Mucosa of rectum (tissue), 2 donors: ENCODE results near the gene MEA1.
"Not testable (repeated sequence)": the region's sequence is repeated elsewhere in the genome, so short reads cannot be mapped to it uniquely, and the experiment has no call there.

ENCODE experiments used
- H3K27ac ChIP-seq, 2 donors: one replicate each; pipeline ENCODE4 v1.7.0; 2013; ENCODE audit warnings: inconsistent platforms in 2 of 2, low read depth in 2 of 2, low read length in 2 of 2
- H3K27me3 ChIP-seq, 2 donors: one replicate each; pipeline ENCODE4 v1.7.0; 2013; ENCODE audit warnings: low read length in 2 of 2; ENCODE audit not compliant: control insufficient read depth in 2 of 2, insufficient read depth in 2 of 2
- H3K36me3 ChIP-seq, 2 donors: one replicate each; pipeline ENCODE4 v1.7.0; 2013; ENCODE audit warnings: low read length in 2 of 2; ENCODE audit not compliant: control insufficient read depth in 2 of 2, insufficient read depth in 2 of 2
- H3K4me1 ChIP-seq, 2 donors: one replicate each; pipeline ENCODE4 v1.7.0; 2013; ENCODE audit warnings: low read length in 2 of 2, mild to moderate bottlenecking in 1 of 2; ENCODE audit not compliant: control insufficient read depth in 2 of 2, insufficient read depth in 2 of 2
- H3K4me3 ChIP-seq, 2 donors: one replicate each; pipeline ENCODE4 v1.7.0; 2013; ENCODE audit warnings: low read length in 2 of 2
- H3K9ac ChIP-seq, 2 donors: one replicate each; pipeline ENCODE4 v1.7.0; 2013; ENCODE audit warnings: low read length in 2 of 2, low read depth in 1 of 2, mild to moderate bottlenecking in 1 of 2
- H3K9me3 ChIP-seq, 2 donors: one replicate each; pipeline ENCODE4 v1.7.0; 2013; ENCODE audit warnings: low read length in 2 of 2; ENCODE audit not compliant: control insufficient read depth in 2 of 2
- donor health status: healthy.
- donor health status: Normal muscosa, but diverticular disease.

Gene MEA1

DNA sequence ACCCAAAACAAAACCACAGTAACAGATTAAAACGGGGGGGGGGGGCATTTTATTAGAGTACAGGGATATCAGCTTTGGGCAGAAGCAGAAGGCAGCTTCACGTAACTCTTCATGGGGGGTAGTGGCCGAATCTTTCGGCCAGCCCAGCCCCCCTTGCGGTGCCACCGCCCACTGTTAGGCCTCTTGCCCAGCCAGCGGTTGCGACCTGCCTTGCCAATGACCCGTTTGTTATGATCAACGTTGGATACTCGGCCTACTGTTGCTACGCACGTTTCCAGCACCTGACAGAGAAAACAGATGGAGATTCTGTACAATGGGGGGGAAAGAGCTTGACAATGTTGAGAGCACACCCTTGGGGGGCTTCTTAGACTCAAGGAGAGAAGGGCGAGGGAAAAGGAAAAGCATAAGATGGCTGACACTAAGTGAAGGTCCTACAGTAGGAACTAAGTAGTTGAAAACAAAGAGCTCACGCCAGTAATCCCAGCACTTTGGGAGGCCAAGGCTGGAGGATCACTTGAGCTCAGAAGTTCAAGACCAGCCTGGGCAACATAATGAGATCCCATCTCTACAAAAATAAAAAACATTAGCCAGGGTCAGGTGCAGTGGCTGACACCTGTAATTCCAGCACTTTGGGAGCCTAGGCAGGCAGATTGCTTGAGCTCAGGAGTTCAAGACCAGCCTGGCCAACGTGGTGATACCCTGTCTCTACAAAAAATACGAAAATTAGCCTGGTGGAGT lies 40.6 kb upstream of the MEA1 start:
- Histone ChIP-seq H3K9ac (peak overlapping the region; percentile 95 to 97), H3K4me1 (peaks cover 17 to 26% of the 10 kb centered on the region in 2 donors), H3K27me3 (no peaks in the 10 kb centered on the region), H3K4me3 (peak overlapping the region; percentile 78 to 83), H3K36me3 (peaks cover 18 to 29% of the 10 kb centered on the region in 2 donors), H3K27ac (peak overlapping the region; percentile 86 to 88), H3K9me3 (no peaks in the 10 kb centered on the region)

DNA sequence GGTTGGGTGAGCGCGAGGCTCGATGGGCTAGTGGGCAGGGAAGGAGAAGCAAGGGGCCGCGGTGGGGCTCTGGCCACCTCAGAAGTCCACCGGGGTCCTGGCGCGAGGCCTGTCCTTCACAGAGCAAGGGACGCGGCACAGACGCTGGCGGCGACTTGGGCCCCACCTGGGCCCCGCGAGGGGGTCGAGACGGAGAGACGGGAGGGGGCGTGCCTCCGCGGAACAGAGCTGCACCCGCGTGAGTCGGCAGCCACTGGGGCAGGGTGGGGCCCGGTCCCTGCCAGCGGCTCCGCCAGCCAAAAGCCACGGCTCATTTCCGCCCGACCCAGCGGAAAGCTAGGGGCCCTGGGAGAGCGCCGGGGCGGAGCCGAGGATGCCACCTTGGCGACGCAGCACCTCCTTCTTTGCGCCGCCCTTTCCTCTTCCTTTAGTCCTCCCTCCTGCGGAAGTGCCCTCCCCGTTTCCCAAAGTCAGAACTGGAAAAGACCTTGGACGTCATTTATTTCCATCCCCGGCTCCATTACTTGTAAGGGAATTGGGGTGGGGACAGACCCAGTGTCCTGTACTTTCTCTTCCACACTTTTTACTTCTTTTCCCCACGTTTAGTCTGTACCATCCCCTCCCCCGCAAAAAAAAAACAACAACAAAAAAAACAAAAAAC lies 39.9 kb upstream of the MEA1 start, which contains the start of gene CUL7:
TSS of gene CUL7 (minus strand) at position 307 of the 661 bp plus-strand sequence. CDS start 1,063 bp downstream, outside the sequence.
- peaks cover 14 to 25% of the 10 kb centered on the region in 2 donors for H3K4me1 ChIP-seq
- H3K4me3 ChIP-seq = peak within 1 kb of the TSS; percentile 78 to 83
- no peaks in the 10 kb centered on the region for H3K27me3 ChIP-seq
- peak within 1 kb of the TSS; percentile 86 to 88 for H3K27ac ChIP-seq
- peak within 1 kb of the TSS; percentile 95 to 97 for H3K9ac ChIP-seq
- H3K36me3 ChIP-seq = peaks cover 18 to 32% of the 10 kb centered on the region in 2 donors
- no peaks in the 10 kb centered on the region for H3K9me3 ChIP-seq

DNA sequence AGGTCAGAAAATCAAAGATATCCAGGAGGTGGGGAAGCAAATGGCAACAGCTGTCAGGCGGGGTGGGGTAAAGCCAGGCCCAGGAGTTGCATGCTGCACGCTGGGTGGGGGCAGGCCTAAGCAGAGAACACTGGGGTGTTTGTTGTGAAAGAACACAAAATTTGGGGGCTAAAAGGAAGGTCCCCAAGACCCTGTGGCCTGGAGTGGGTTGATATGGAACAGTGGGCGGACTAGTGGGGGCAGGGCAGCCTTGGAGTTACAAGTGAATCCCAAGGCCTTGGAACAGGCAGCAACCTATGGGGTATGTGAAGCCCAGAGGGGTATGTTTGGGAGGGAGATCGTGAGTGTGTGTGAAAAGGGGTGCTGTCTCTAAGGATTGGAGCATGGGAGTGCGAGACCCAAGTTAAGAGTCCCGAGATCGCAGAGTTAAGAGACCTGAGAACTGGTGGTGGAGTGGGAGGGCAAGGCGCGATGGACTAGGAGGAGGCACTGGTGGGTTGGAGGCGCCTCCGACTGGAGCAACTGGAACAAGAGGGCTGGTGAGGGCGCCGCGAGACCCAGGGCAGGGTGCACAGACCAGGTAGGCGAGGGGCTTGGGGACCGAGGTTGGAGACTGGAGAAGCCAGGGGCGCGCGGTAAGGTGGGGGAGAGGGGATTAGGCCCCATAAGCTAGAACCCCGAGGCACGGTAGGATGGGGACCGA lies 39.2 kb upstream of the MEA1 start:
- Histone ChIP-seq H3K27me3 (no peaks in the 10 kb centered on the region), H3K9ac (peak overlapping the region; percentile 95 to 97), H3K27ac (peak overlapping the region; percentile 86 to 88), H3K4me3 (peak overlapping the region; percentile 78 to 83), H3K4me1 (peaks cover 8 to 18% of the 10 kb centered on the region in 2 donors), H3K36me3 (peaks cover 18 to 34% of the 10 kb centered on the region in 2 donors), H3K9me3 (no peaks in the 10 kb centered on the region)

DNA sequence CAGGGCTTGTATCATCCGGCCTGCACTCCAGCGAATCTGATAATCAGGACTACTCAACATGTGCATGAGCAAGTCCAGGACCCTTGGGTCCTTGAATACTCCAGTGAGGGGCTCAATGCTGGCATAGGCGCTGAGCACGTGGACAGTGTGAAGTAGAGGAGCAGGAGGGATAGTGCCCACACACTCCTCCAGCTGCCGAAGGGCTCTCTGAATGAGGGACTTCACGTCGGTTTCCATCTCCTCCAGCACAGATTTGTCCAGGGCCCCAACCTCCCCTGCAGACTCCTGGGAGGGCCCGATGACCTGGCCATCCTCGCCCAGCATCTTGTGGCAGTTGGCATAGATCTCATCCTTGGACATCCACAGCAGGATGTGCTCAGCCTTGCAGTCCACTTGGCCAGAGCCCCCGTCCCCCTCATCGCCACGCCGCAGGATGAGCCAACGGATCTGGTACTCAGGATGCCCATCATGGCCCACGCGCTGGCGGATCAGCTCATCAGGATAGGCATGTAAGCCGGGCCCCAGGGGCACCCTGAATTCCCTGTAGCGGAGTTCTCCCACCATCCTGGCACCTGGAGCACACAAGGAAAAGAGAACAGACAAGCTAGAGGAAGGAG lies 38.6 kb upstream of the MEA1 start:
- H3K36me3 ChIP-seq = peaks cover 13 to 34% of the 10 kb centered on the region in 2 donors
- no peaks in the 10 kb centered on the region for H3K9me3 ChIP-seq
- H3K4me1 ChIP-seq = peaks cover 8 to 17% of the 10 kb centered on the region in 2 donors
- peak overlapping the region; percentile 86 to 88 for H3K27ac ChIP-seq
- H3K9ac ChIP-seq = no peak overlapping the region
- H3K27me3 ChIP-seq = no peaks in the 10 kb centered on the region
- peak overlapping the region; percentile 78 to 83 for H3K4me3 ChIP-seq

DNA sequence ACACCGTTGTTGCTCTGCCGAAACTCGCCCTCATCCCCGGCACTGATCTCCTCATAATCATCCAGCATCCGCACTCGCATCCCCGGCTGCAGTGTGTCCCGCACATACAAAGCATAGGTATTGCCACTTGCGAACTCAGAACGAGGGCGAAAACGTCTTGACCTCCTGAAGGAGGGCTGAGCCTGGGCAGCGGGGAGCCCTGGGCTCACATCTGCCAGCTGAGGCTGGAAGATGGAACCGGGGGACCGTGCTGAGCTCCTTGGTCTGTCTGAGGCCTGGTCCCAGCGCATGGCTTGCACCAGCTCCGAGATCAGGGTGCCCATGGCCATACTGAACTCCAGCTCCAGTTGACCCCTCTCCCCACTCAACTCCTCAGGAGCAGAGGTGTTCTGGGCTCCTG lies 37.2 kb upstream of the MEA1 start:
- no peak overlapping the region for H3K9ac ChIP-seq
- peaks cover 17 to 40% of the 10 kb centered on the region in 2 donors for H3K36me3 ChIP-seq
- H3K9me3 ChIP-seq = no peaks in the 10 kb centered on the region
- H3K27ac ChIP-seq = no peak overlapping the region
- no peak overlapping the region for H3K4me3 ChIP-seq
- peaks cover 8 to 17% of the 10 kb centered on the region in 2 donors for H3K4me1 ChIP-seq
- no peaks in the 10 kb centered on the region for H3K27me3 ChIP-seq

DNA sequence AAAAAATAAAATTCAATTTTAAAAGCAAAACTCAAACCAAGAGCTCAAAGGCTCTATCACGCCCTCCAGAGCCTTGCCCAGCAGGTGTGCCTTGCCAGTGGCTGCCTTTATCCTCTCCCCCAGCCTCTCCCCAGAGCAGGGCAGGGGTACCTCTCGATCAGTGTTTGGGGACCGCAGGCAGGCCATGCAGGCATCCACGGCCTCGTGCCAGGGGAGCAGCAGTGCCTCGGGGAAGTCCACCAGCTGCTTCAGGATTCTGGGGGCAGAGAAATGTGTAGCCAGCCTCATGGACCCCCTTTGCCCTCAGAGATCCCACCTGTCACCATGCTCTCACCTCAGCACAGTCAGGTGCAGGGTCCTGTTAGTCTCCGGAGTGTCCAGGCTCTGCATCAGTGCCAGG lies 34.3 kb upstream of the MEA1 start:
- Histone ChIP-seq H3K9me3 (no peaks in the 10 kb centered on the region), H3K27ac (no peak overlapping the region), H3K4me3 (no peak overlapping the region), H3K9ac (no peak overlapping the region), H3K27me3 (no peaks in the 10 kb centered on the region), H3K4me1 (peaks cover 4 to 9% of the 10 kb centered on the region in 2 donors), H3K36me3 (peaks cover 20 to 53% of the 10 kb centered on the region in 2 donors)

DNA sequence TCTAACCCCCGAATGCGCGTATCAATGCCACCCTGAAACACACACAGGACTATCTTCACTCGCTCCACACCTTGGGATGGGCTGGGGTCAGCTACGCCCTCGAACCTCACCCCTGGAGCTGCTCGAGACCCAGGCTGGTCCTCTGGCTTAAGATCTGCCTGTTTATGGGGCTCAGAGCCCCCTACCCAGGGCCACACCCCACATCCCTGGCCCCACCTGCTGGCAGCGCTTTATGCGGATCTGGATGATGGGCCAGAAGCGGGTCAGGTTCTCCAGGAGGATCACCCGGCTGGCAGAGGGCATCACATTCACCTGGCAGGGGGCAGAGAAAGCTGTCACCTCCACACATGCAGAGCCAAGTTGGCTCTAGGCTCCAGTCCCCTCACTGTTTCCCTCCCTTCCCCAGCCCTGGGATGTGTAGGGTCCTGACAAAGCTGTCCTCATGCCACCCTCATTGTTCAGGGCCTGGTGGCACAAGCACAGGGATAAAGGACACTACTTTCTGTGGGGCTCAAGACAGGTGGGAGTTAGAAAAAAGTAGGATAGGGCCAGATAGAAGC lies 31.7 kb upstream of the MEA1 start:
- H3K36me3 ChIP-seq = peaks cover 34 to 64% of the 10 kb centered on the region in 2 donors
- no peak overlapping the region for H3K9ac ChIP-seq
- H3K27me3 ChIP-seq = no peaks in the 10 kb centered on the region
- no peaks in the 10 kb centered on the region for H3K4me1 ChIP-seq
- no peak overlapping the region for H3K4me3 ChIP-seq
- H3K27ac ChIP-seq = no peak overlapping the region
- no peaks in the 10 kb centered on the region for H3K9me3 ChIP-seq

DNA sequence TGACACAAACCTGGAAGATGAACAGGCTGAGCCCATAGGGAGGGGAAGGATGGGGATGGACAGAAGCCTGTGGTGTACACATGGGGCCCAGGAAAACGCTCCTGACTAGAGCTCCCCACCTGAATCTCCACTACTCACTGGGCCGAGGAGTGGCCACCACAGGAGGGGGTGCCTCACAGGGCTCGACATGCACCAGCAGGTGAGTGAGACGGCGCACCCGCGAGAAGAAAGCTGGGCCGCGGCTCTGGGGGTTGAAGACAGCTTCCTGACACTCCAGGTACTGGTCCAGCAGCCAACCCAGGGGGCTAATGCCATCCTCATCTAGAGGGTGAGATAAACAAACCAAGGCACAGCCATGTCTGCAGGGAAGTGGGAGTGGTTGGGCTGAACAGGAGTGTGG lies 29.6 kb upstream of the MEA1 start:
- H3K27ac ChIP-seq = no peak overlapping the region
- peaks cover 42 to 61% of the 10 kb centered on the region in 2 donors for H3K36me3 ChIP-seq
- H3K9ac ChIP-seq = no peak overlapping the region
- H3K4me1 ChIP-seq = no peaks in the 10 kb centered on the region
- no peaks in the 10 kb centered on the region for H3K27me3 ChIP-seq
- no peak overlapping the region for H3K4me3 ChIP-seq
- H3K9me3 ChIP-seq = no peaks in the 10 kb centered on the region

DNA sequence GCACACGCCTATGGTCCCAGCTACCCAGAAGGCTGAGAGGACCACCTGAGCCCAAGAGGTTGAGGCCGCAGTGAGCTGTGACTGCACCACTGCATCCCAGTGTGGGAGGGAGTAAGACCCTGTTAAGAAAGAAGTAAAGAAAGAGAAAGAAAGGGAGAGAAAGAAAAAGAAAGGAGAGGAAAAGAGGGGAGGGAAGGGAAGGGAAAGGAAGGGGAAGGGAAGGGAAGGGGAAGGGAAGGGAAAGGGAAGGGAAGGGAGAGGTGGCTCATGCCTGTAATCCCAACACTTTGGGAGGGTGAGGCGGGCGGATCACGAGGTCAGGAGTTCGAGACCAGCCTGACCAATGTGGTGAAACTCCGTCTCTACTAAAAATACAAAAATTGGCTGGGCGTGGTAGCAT lies 27.7 kb upstream of the MEA1 start:
- not testable (repeated sequence) for H3K4me1 ChIP-seq, H3K9ac ChIP-seq, H3K27me3 ChIP-seq, H3K4me3 ChIP-seq, H3K9me3 ChIP-seq, H3K27ac ChIP-seq
- H3K36me3 ChIP-seq = peaks cover 48 to 65% of the 10 kb centered on the region in 2 donors
